GM10266 (cell line): ENCODE measurements around the gene TCEAL9.
"Not testable (repeated sequence)": the region's sequence is repeated elsewhere in the genome, so short reads cannot be mapped to it uniquely, and the experiment has no call there.

Experiments
- DNase-seq: peaks from one replicate; pipeline ENCODE4 v3.0.0; 2012; ENCODE audit errors: extremely low spot score
- CTCF ChIP-seq: IDR thresholded peaks from 2 replicates; pipeline ENCODE4 v1.5.1; 2012; ENCODE audit warnings: mild to moderate bottlenecking, low read depth; ENCODE audit not compliant: control insufficient read depth, insufficient read depth; ENCODE audit errors: missing control alignments

TCEAL9 gene

GRCh38 chrX:103338663-103339062 is 17.6 kb upstream of the TCEAL9 start:
- DNase-seq, result no peak

GRCh38 chrX:103343105-103343504 is 13.2 kb upstream of the TCEAL9 start:
- TF ChIP-seq CTCF, result peak; percentile 49
- DNase-seq, result peak; percentile 27

More at GRCh38 chrX:103338663-103339062, 17.6 kb upstream of the TCEAL9 start:
- TF ChIP-seq CTCF, result no peak

- no peak for DNase-seq
- TF ChIP-seq CTCF, result no peak
Observed at GRCh38 chrX:103344606-103345005, 11.7 kb upstream of the TCEAL9 start.

GRCh38 chrX:103347682-103348397 is 8.5 kb upstream of the TCEAL9 start:
- no peak for TF ChIP-seq CTCF

GRCh38 chrX:103356858-103357257 is 552 bp downstream of the TCEAL9 start:
- no peak for DNase-seq
- TF ChIP-seq CTCF, result no peak

More at GRCh38 chrX:103347682-103348397, 8.5 kb upstream of the TCEAL9 start:
- DNase-seq, result no peak

GRCh38 chrX:103357871-103358270 is 1.6 kb downstream of the TCEAL9 start:
- TF ChIP-seq CTCF, result no peak
- no peak for DNase-seq

- DNase-seq, result not testable (repeated sequence)
Observed at GRCh38 chrX:103359605-103360004, 3.3 kb downstream of the TCEAL9 start.

GRCh38 chrX:103360092-103360491 is 3.8 kb downstream of the TCEAL9 start:
- TF ChIP-seq CTCF, result no peak
- DNase-seq, result no peak
